ENCODE measurements around the gene MPRIP. TPM values are rescaled to one million over a fixed set of nuclear protein-coding genes. Genes with fewer than 3 reads are reported as not detected.

Gene MPRIP
- total RNA-seq, 1 experiment from 2014 or later: 140 TPM

- no peak for TF ChIP-seq STAT6 (CRISPR knock-in tag; conservative IDR thresholded peaks at IDR 0.05; ENCODE audit: low read depth)
- TF ChIP-seq TP53 (CRISPR knock-in tag; IDR thresholded peaks at IDR 0.05): no peak
- TF ChIP-seq SMAD3 (CRISPR knock-in tag; IDR thresholded peaks at IDR 0.05; ENCODE audit: borderline replicate concordance): no peak
- TF ChIP-seq, protein P1, sequence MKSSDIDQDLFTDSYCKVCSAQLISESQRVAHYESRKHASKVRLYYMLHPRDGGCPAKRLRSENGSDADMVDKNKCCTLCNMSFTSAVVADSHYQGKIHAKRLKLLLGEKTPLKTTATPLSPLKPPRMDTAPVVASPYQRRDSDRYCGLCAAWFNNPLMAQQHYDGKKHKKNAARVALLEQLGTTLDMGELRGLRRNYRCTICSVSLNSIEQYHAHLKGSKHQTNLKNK (CRISPR knock-in tag; IDR thresholded peaks at IDR 0.05): no peak
- no peak for TF ChIP-seq NR2C2 (CRISPR knock-in tag; IDR thresholded peaks at IDR 0.05)
- no peak for TF ChIP-seq ATF3 (CRISPR knock-in tag; conservative IDR thresholded peaks at IDR 0.05)
- TF ChIP-seq ZNF423 (CRISPR knock-in tag; IDR thresholded peaks at IDR 0.05): no peak
- no peak for TF ChIP-seq PRRX2 (CRISPR knock-in tag; IDR thresholded peaks at IDR 0.05)
- TF ChIP-seq PRDM15 (CRISPR knock-in tag; IDR thresholded peaks at IDR 0.05): no peak
- TF ChIP-seq, protein P2, sequence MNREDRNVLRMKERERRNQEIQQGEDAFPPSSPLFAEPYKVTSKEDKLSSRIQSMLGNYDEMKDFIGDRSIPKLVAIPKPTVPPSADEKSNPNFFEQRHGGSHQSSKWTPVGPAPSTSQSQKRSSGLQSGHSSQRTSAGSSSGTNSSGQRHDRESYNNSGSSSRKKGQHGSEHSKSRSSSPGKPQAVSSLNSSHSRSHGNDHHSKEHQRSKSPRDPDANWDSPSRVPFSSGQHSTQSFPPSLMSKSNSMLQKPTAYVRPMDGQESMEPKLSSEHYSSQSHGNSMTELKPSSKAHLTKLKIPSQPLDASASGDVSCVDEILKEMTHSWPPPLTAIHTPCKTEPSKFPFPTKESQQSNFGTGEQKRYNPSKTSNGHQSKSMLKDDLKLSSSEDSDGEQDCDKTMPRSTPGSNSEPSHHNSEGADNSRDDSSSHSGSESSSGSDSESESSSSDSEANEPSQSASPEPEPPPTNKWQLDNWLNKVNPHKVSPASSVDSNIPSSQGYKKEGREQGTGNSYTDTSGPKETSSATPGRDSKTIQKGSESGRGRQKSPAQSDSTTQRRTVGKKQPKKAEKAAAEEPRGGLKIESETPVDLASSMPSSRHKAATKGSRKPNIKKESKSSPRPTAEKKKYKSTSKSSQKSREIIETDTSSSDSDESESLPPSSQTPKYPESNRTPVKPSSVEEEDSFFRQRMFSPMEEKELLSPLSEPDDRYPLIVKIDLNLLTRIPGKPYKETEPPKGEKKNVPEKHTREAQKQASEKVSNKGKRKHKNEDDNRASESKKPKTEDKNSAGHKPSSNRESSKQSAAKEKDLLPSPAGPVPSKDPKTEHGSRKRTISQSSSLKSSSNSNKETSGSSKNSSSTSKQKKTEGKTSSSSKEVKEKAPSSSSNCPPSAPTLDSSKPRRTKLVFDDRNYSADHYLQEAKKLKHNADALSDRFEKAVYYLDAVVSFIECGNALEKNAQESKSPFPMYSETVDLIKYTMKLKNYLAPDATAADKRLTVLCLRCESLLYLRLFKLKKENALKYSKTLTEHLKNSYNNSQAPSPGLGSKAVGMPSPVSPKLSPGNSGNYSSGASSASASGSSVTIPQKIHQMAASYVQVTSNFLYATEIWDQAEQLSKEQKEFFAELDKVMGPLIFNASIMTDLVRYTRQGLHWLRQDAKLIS (CRISPR knock-in tag; IDR thresholded peaks at IDR 0.05; ENCODE audit: borderline replicate concordance): no peak
These were observed 60.9 kb downstream of the MPRIP start (continued) for GRCh38 chr17:17103160-17103559.

GRCh38 chr17:17104036-17104435 is 61.8 kb downstream of the MPRIP start:
- Mint-ChIP-seq H3K9me3 (no peaks in the 10 kb centered on the region), H3K36me3 (no peaks in the 10 kb centered on the region), H3K27me3 (ENCODE audit: low read depth) (no peaks in the 10 kb centered on the region), H3K4me3 (no peak overlapping the region), H3K27ac (peak overlapping the region; percentile 15; the same call in 1 of the 2 replicates), H3K4me1 (peaks cover 16% of the 10 kb centered on the region)
- ATAC-seq (no peak), DNase-seq (ENCODE audit: low spot score) (no peak)
- ChIA-PET POLR2A (no interaction called here), CTCF (no interaction called here)
- TF ChIP-seq MXD4 (CRISPR knock-in tag; IDR thresholded peaks at IDR 0.05; ENCODE audit: borderline replicate concordance): no peak
- TF ChIP-seq ZNF671 (CRISPR knock-in tag; IDR thresholded peaks at IDR 0.05): no peak
- TF ChIP-seq RORB (CRISPR knock-in tag; IDR thresholded peaks at IDR 0.05): no peak
- no peak for TF ChIP-seq SP1 (CRISPR knock-in tag; conservative IDR thresholded peaks at IDR 0.05)
- no peak for TF ChIP-seq RELA (CRISPR knock-in tag; IDR thresholded peaks at IDR 0.05; ENCODE audit: borderline replicate concordance)
- TF ChIP-seq, protein P3, sequence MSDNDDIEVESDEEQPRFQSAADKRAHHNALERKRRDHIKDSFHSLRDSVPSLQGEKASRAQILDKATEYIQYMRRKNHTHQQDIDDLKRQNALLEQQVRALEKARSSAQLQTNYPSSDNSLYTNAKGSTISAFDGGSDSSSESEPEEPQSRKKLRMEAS (CRISPR knock-in tag; IDR thresholded peaks at IDR 0.05): no peak
- TF ChIP-seq GRHL2 (CRISPR knock-in tag; IDR thresholded peaks at IDR 0.05; ENCODE audit: insufficient replicate concordance, severe bottlenecking): no peak
- no peak for TF ChIP-seq ESRRA (CRISPR knock-in tag; IDR thresholded peaks at IDR 0.05; ENCODE audit: borderline replicate concordance)
- no peak for TF ChIP-seq ZBTB43 (CRISPR knock-in tag; IDR thresholded peaks at IDR 0.05)
- TF ChIP-seq, protein P4, sequence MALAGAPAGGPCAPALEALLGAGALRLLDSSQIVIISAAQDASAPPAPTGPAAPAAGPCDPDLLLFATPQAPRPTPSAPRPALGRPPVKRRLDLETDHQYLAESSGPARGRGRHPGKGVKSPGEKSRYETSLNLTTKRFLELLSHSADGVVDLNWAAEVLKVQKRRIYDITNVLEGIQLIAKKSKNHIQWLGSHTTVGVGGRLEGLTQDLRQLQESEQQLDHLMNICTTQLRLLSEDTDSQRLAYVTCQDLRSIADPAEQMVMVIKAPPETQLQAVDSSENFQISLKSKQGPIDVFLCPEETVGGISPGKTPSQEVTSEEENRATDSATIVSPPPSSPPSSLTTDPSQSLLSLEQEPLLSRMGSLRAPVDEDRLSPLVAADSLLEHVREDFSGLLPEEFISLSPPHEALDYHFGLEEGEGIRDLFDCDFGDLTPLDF (CRISPR knock-in tag; IDR thresholded peaks at IDR 0.05): no peak
- TF ChIP-seq, protein P5, sequence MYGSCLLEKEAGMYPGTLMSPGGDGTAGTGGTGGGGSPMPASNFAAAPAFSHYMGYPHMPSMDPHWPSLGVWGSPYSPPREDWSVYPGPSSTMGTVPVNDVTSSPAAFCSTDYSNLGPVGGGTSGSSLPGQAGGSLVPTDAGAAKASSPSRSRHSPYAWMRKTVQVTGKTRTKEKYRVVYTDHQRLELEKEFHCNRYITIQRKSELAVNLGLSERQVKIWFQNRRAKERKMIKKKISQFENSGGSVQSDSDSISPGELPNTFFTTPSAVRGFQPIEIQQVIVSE (CRISPR knock-in tag; IDR thresholded peaks at IDR 0.05; ENCODE audit: borderline replicate concordance): no peak
- TF ChIP-seq NR3C1 (CRISPR knock-in tag; conservative IDR thresholded peaks at IDR 0.05; ENCODE audit: low read depth): no peak
- TF ChIP-seq NR1H2 (CRISPR knock-in tag; IDR thresholded peaks at IDR 0.05): no peak
- no peak for TF ChIP-seq PRRX2 (CRISPR knock-in tag; IDR thresholded peaks at IDR 0.05)
